Caco-2 (cell line): ENCODE measurements around the gene SLC17A7. TPM values are rescaled to one million over a fixed set of nuclear protein-coding genes. Genes with fewer than 3 reads are reported as not detected.
A peak's percentile ranks its signal among the peaks of the same experiment; 100 is the strongest.

Experiments used
- BruUV-seq: library from RNA; stranded (reverse); fragments of 400-500 nt; replicated peaks from 2 replicates; lab custom pipeline; 2021; lab: Mats Ljungman, UMichigan
- CTCF ChIA-PET: fragments of 300-600 bp; sonication (Branson Sonifier 250); formaldehyde crosslinking; loops from one replicate; lab custom pipeline; 2022; ENCODE audit warnings: antibody characterized with exemption; lab: Charles Lee
- POLR2A ChIA-PET: fragments of 300-600 bp; sonication (Branson Sonifier 250); formaldehyde crosslinking; loops from one replicate; lab custom pipeline; 2022; ENCODE audit warnings: antibody characterized with exemption; lab: Charles Lee
- DNase-seq, 2 experiments: peaks; one replicate each; pipeline versions ENCODE4 v3.0.0 to v3.0.0-alpha.2; 2020 to 2022
- H3K27me3 ChIP-seq: replicated peaks from 2 replicates; pipeline ENCODE4 v1.6.0; 2011; ENCODE audit warnings: low read length; ENCODE audit not compliant: control insufficient read depth, insufficient read depth
- H3K36me3 ChIP-seq: 2 replicates; pipeline ENCODE4 v1.5.1; 2011; ENCODE audit warnings: low read length; ENCODE audit not compliant: control insufficient read depth, insufficient read depth
- H3K4me1 ChIP-seq: fragments of 250-450 bp; sonication (Bioruptor Pico); 2 replicates; pipeline ENCODE4 v1.5.1; 2020; ENCODE audit warnings: mild to moderate bottlenecking
- H3K4me3 ChIP-seq: 2 replicates; pipeline ENCODE4 v1.5.1; 2011; ENCODE audit warnings: low read depth, mild to moderate bottlenecking, control low read depth, low read length
- H3K9me3 ChIP-seq: fragments of 250-450 bp; sonication (Bioruptor Pico); 2 replicates; pipeline ENCODE4 v1.5.1; 2020; ENCODE audit warnings: mild to moderate bottlenecking, moderate library complexity
- H3K27ac Mint-ChIP-seq: one replicate; pipeline ENCODE4 v1.8.0; 2022; ENCODE audit warnings: mixed read lengths; ENCODE audit not compliant: unreplicated experiment
- H3K27me3 Mint-ChIP-seq: one replicate; pipeline ENCODE4 v1.8.0; 2022; ENCODE audit warnings: mixed read lengths; ENCODE audit not compliant: insufficient read depth, unreplicated experiment
- H3K36me3 Mint-ChIP-seq: one replicate; pipeline ENCODE4 v1.8.0; 2022; ENCODE audit warnings: mild to moderate bottlenecking, mixed read lengths; ENCODE audit not compliant: insufficient read depth, unreplicated experiment
- H3K4me1 Mint-ChIP-seq: one replicate; pipeline ENCODE4 v1.8.0; 2022; ENCODE audit warnings: low read depth, mixed read lengths; ENCODE audit not compliant: unreplicated experiment
- H3K4me3 Mint-ChIP-seq: one replicate; pipeline ENCODE4 v1.8.0; 2022; ENCODE audit warnings: mild to moderate bottlenecking, moderate library complexity, mixed read lengths; ENCODE audit not compliant: unreplicated experiment
- H3K9me3 Mint-ChIP-seq: one replicate; pipeline ENCODE4 v1.8.0; 2022; ENCODE audit warnings: mixed read lengths; ENCODE audit not compliant: unreplicated experiment
- CTCF ChIP-seq, 2 experiments: fragments of 200-600 bp in 1 of 2; IDR thresholded peaks; 1 replicate in 1 of 2; 2 replicates in 1 of 2; pipeline versions ENCODE4 v1.5.1 to v1.8.0; 2011 to 2022; ENCODE audit warnings: antibody characterized with exemption in 1 of 2, control low read depth in 1 of 2, inconsistent platforms in 1 of 2, low read depth in 1 of 2, low read length in 1 of 2, mild to moderate bottlenecking in 1 of 2, moderate library complexity in 1 of 2; ENCODE audit not compliant: insufficient read depth in 1 of 2, severe bottlenecking in 1 of 2, unreplicated experiment in 1 of 2
- intact Hi-C: fragments of 100-400 bp; cut with micrococcal nuclease; formaldehyde crosslinking; loops from one replicate; pipeline ENCODE4 v1.10.0; 2022; ENCODE audit not compliant: unreplicated experiment
- total RNA-seq: library from RNA; stranded (reverse); gene quantifications from 2 replicates; pipeline ENCODE4 v1.2.3, GENCODE V29; 2022

SLC17A7 gene
- total RNA-seq, 1 experiment from 2014 or later: 0.36 TPM

GRCh38 chr19:49430678-49431329, 10.5 kb downstream of the SLC17A7 start:
- Histone ChIP-seq H3K36me3 (no peaks in the 10 kb centered on the region), H3K9me3 (no peaks in the 10 kb centered on the region), H3K4me3 (no peak overlapping the region), H3K27me3 (no peaks in the 10 kb centered on the region; the same call in 1 of the 2 replicates), H3K4me1 (peaks cover 15% of the 10 kb centered on the region)
- ChIA-PET CTCF (interaction anchor here (1.1 kb wide), 1 partner anchor 39 kb away, joined by 3 read pairs; no protein-coding TSS in a partner anchor), POLR2A (no interaction called here)
- peaks cover 13% of the 10 kb centered on the region for H3K4me1 Mint-ChIP-seq
- DNase-seq: no peak
- no peaks in the 10 kb centered on the region for H3K9me3 Mint-ChIP-seq
- peak; percentile 15 to 21 for TF ChIP-seq CTCF (IDR thresholded peaks at IDR 0.05; ENCODE audit: insufficient read depth in 1 of 2, low read depth in 1 of 2, low read length in 1 of 2, severe bottlenecking in 1 of 2, unreplicated experiment in 1 of 2)
- no TSS peak for BruUV-seq
- no peak overlapping the region for H3K27ac Mint-ChIP-seq
- peaks cover 18% of the 10 kb centered on the region for H3K27me3 Mint-ChIP-seq
- H3K4me3 Mint-ChIP-seq: no peak overlapping the region
- intact Hi-C loops: no loop called here
- H3K36me3 Mint-ChIP-seq: no peaks in the 10 kb centered on the region

- H3K9me3 Mint-ChIP-seq: no peaks in the 10 kb centered on the region
- H3K9me3 ChIP-seq: no peaks in the 10 kb centered on the region
Observed at GRCh38 chr19:49430172-49430677, 11.1 kb downstream of the SLC17A7 start.

More at GRCh38 chr19:49430172-49430677, 11.1 kb downstream of the SLC17A7 start:
- Mint-ChIP-seq H3K27me3 (peaks cover 23% of the 10 kb centered on the region), H3K4me1 (peaks cover 19% of the 10 kb centered on the region), H3K27ac (no peak overlapping the region), H3K36me3 (no peaks in the 10 kb centered on the region), H3K4me3 (no peak overlapping the region)
- ChIA-PET CTCF (interaction anchor here (1.1 kb wide), 1 partner anchor 38 kb away, joined by 3 read pairs; no protein-coding TSS in a partner anchor), POLR2A (no interaction called here)
- Histone ChIP-seq H3K27me3 (no peaks in the 10 kb centered on the region; the same call in 1 of the 2 replicates), H3K4me3 (no peak overlapping the region), H3K36me3 (no peaks in the 10 kb centered on the region), H3K4me1 (peaks cover 15% of the 10 kb centered on the region)
- no TSS peak for BruUV-seq
- no peak for TF ChIP-seq CTCF (IDR thresholded peaks at IDR 0.05; ENCODE audit: insufficient read depth in 1 of 2, low read depth in 1 of 2, low read length in 1 of 2, severe bottlenecking in 1 of 2, unreplicated experiment in 1 of 2)
- DNase-seq: no peak
- intact Hi-C loops: no loop called here
